Adrenal gland (tissue), 12 donors: ENCODE results near the gene CFP. TPM values are rescaled to one million over a fixed set of nuclear protein-coding genes. Genes with fewer than 3 reads are reported as not detected.

Source experiments
- DNase-seq, 7 donors: peaks; one replicate each; pipeline ENCODE4 v3.0.0-alpha.2; 2019 to 2020
- H3K27ac ChIP-seq, 5 donors: fragments of 200-600 bp; sonication (generic) in 4 of 5; 1 replicate in 3 of 5; 2 replicates in 2 of 5; pipeline versions ENCODE4 v1.5.1 to v1.8.0; 2016 to 2020; ENCODE audit warnings: mild to moderate bottlenecking in 1 of 5
- H3K27me3 ChIP-seq: fragments of 200-600 bp; 2 replicates; pipeline ENCODE4 v1.8.0; 2021
- H3K36me3 ChIP-seq, 2 donors: fragments of 200-600 bp; replicated peaks in 1 of 2; 1 replicate in 1 of 2; 2 replicates in 1 of 2; pipeline versions ENCODE4 v1.5.1 to v1.8.0; 2018 to 2022
- H3K4me1 ChIP-seq, 2 donors: fragments of 200-600 bp; replicated peaks in 1 of 2; 1 replicate in 1 of 2; 2 replicates in 1 of 2; pipeline versions ENCODE4 v1.5.1 to v1.8.0; 2018 to 2021
- H3K4me3 ChIP-seq, 4 donors: fragments of 200-600 bp; sonication (generic) in 3 of 4; one replicate each; pipeline ENCODE4 v1.5.1; 2016 to 2018
- H3K9me3 ChIP-seq, 3 donors: fragments of 200-600 bp; sonication (generic) in 1 of 3; replicated peaks in 1 of 3; 1 replicate in 2 of 3; 2 replicates in 1 of 3; pipeline versions ENCODE4 v1.5.1 to v1.8.0; 2016 to 2021
- CTCF ChIP-seq, 6 experiments: fragments of 450-650 bp in 4 of 6; fragments of 200-600 bp in 2 of 6; sonication (generic) in 1 of 6; IDR thresholded peaks; 1 replicate in 5 of 6; 2 replicates in 1 of 6; pipeline versions ENCODE4 v1.5.1 to v1.8.0; 2016 to 2021; ENCODE audit warnings: antibody characterized with exemption in 6 of 6, mild to moderate bottlenecking in 2 of 6, moderate library complexity in 1 of 6
- POLR2A ChIP-seq, 2 donors: fragments of 450-650 bp; IDR thresholded peaks; one replicate each; pipeline ENCODE4 v1.6.1; 2017; ENCODE audit warnings: antibody characterized with exemption in 2 of 2, mild to moderate bottlenecking in 2 of 2, moderate library complexity in 1 of 2
- WGBS, 4 donors: extraction: QIAGEN DNeasy Blood & Tissue Kit in 2 of 4; methylation state at CpG; one replicate each; pipeline versions ENCODE4 v1.1.5 to v1.1.7; 2013 to 2017; 5-methylcytosine and 5-hydroxymethylcytosine counted together
- intact Hi-C, 2 donors: fragments of 100-400 bp; cut with DNase I; formaldehyde crosslinking; loops; one replicate each; pipeline versions ENCODE4 v1.14.1 to v1.15.0; 2022 to 2023
- polyA plus RNA-seq, 3 donors: library from polyadenylated mRNA; stranded (reverse); fragments of 200-250 nt in 2 of 3; fragments of 350-450 nt in 1 of 3; fragmentation: Illumina TruSeq in 1 of 3; extraction: RNeasy Lipid Tissue Mini Kit (QIAGEN cat#74804) in 1 of 3; gene quantifications; one replicate each; pipeline ENCODE4 v1.2.3, GENCODE V29; 2013 to 2014
- total RNA-seq, 9 donors: library from RNA; depleted of rRNA in 4 of 9; stranded (reverse); fragments of >200 nt in 4 of 9; fragments of 120-200 nt in 1 of 9; fragmentation: NEBNext Ultra II Directional in 1 of 9; extraction: Animal tissue kit (Norgen Biotek cat#: 25700) in 1 of 9; gene quantifications; one replicate each; pipeline versions ENCODE4 v1.1.0 to v1.2.4, GENCODE V29; 2013 to 2023
- donor health status: healthy with polysubstance abuse.
- donor health status: Bipolar disorder and iron deficiency.
- donor health status: DM: yes; HTN: yes; CAD: no.
- donor health status: DM: no; HTN: no; CAD: no.
- donor health status: DM: no; HTN: no; CAD: no.
- donor health status: DM: yes; HTN: yes; CAD: no.

CFP gene
- total and polyA plus RNA-seq, 12 donors: 0.91 to 14.5 (median 8.2) TPM

- peaks cover 0 to under 1% of the 10 kb centered on the region in 2 donors for H3K4me1 ChIP-seq
- no peak for TF ChIP-seq POLR2A (IDR thresholded peaks at IDR 0.05)
- TF ChIP-seq CTCF (IDR thresholded peaks at IDR 0.05): no peak
- no peaks in the 10 kb centered on the region for H3K9me3 ChIP-seq
- no peak overlapping the region for H3K27ac ChIP-seq
- no peak for DNase-seq
- 77 to 90% (median 79%) methylated on average over 5 of the region's 5 CpGs for WGBS, 4 donors
- H3K36me3 ChIP-seq: no peaks in the 10 kb centered on the region
- intact Hi-C loops: no loop called here
- H3K4me3 ChIP-seq: no peak overlapping the region
- no peaks in the 10 kb centered on the region for H3K27me3 ChIP-seq
Observed at GRCh38 chrX:47664737-47665136, 35.0 kb upstream of the CFP start.

- DNase-seq: peak in 4 of 7 donors; percentile 37 to 58 (median 52)
- intact Hi-C loops: no loop called here
Observed at GRCh38 chrX:47662144-47662657, 32.5 kb upstream of the CFP start.

GRCh38 chrX:47661539-47661938, 31.8 kb upstream of the CFP start:
- no peak for DNase-seq
- Histone ChIP-seq H3K27ac (no peak overlapping the region), H3K4me1 (peaks cover 0 to 4% of the 10 kb centered on the region in 2 donors), H3K36me3 (peaks cover 0 to 10% of the 10 kb centered on the region in 2 donors), H3K9me3 (no peaks in the 10 kb centered on the region), H3K4me3 (no peak overlapping the region), H3K27me3 (no peaks in the 10 kb centered on the region)
- no peak for TF ChIP-seq POLR2A (IDR thresholded peaks at IDR 0.05)
- TF ChIP-seq CTCF (IDR thresholded peaks at IDR 0.05): no peak
- intact Hi-C loops: no loop called here
- 78 to 95% (median 87%) methylated on average over 1 to 7 of the region's 7 CpGs for WGBS, 4 donors

More at GRCh38 chrX:47662144-47662657, 32.5 kb upstream of the CFP start:
- 57 to 96% (median 63%) methylated on average over 1 of the region's 1 CpG; no CpG with 5 or more reads in 1 of the 4 donors for WGBS, 4 donors
- TF ChIP-seq CTCF (IDR thresholded peaks at IDR 0.05) (no peak), POLR2A (IDR thresholded peaks at IDR 0.05) (no peak)
- H3K27ac ChIP-seq: peak overlapping the region in 2 of 5 donors; percentile 15 to 70
- H3K4me3 ChIP-seq: no peak overlapping the region
- peaks cover 0 to 4% of the 10 kb centered on the region in 2 donors for H3K4me1 ChIP-seq
- H3K27me3 ChIP-seq: no peaks in the 10 kb centered on the region
- peaks cover 0 to 4% of the 10 kb centered on the region in 2 donors for H3K36me3 ChIP-seq
- no peaks in the 10 kb centered on the region for H3K9me3 ChIP-seq

- peak overlapping the region; percentile 78 to 100 (median 97) for H3K27ac ChIP-seq
- intact Hi-C loops: no loop called here
- no peaks in the 10 kb centered on the region for H3K9me3 ChIP-seq
- H3K27me3 ChIP-seq: no peaks in the 10 kb centered on the region
- H3K4me3 ChIP-seq: peak overlapping the region in 1 of 4 donors; percentile 69
- H3K4me1 ChIP-seq: peaks cover 0 to 4% of the 10 kb centered on the region in 2 donors
- 17 to 60% (median 34%) methylated on average over 8 of the region's 8 CpGs for WGBS, 4 donors
- DNase-seq: no peak
- TF ChIP-seq POLR2A (IDR thresholded peaks at IDR 0.05): no peak
- no peak for TF ChIP-seq CTCF (IDR thresholded peaks at IDR 0.05)
- peaks cover 0 to 13% of the 10 kb centered on the region in 2 donors for H3K36me3 ChIP-seq
Observed at GRCh38 chrX:47659421-47659726, 29.6 kb upstream of the CFP start.
